Tibial nerve (tissue), 4 donors: Measurements from ENCODE around the gene DYNLRB1. TPM values are rescaled to one million over a fixed set of nuclear protein-coding genes. Genes with fewer than 3 reads are reported as not detected.

Experiments
- DNase-seq, 2 donors: peaks; one replicate each; pipeline ENCODE4 v3.0.0-alpha.2; 2019; ENCODE audit warnings: low spot score in 2 of 2
- H3K27ac ChIP-seq, 4 donors: fragments of 200-600 bp; sonication (generic) in 3 of 4; one replicate each; pipeline ENCODE4 v1.5.1; 2017 to 2019; ENCODE audit warnings: mild to moderate bottlenecking in 1 of 4
- H3K27me3 ChIP-seq, 2 donors: fragments of 200-600 bp; sonication (generic) in 1 of 2; one replicate each; pipeline versions ENCODE4 v1.5.1 to v1.6.0; 2017 to 2019
- H3K36me3 ChIP-seq, 3 donors: fragments of 200-600 bp; sonication (generic); one replicate each; pipeline ENCODE4 v1.5.1; 2018 to 2019
- H3K4me1 ChIP-seq, 4 donors: fragments of 200-600 bp; sonication (generic) in 3 of 4; one replicate each; pipeline ENCODE4 v1.5.1; 2017 to 2019
- H3K4me3 ChIP-seq, 4 donors: fragments of 200-600 bp; sonication (generic) in 3 of 4; one replicate each; pipeline ENCODE4 v1.5.1; 2017 to 2019; ENCODE audit warnings: mild to moderate bottlenecking in 1 of 4, moderate library complexity in 1 of 4
- H3K9me3 ChIP-seq, 4 donors: fragments of 200-600 bp; sonication (generic) in 3 of 4; one replicate each; pipeline ENCODE4 v1.5.1; 2017 to 2019
- EP300 ChIP-seq, 2 donors: sonication (generic); formaldehyde crosslinking; IDR thresholded peaks; one replicate each; pipeline ENCODE4 v1.6.1; 2017; ENCODE audit warnings: antibody characterized with exemption in 2 of 2, mild to moderate bottlenecking in 1 of 2
- POLR2A ChIP-seq, 2 donors: fragments of 450-650 bp; IDR thresholded peaks; one replicate each; pipeline ENCODE4 v1.6.1; 2017; ENCODE audit warnings: antibody characterized with exemption in 2 of 2, mild to moderate bottlenecking in 2 of 2, moderate library complexity in 2 of 2
- WGBS, 2 donors: methylation state at CpG; one replicate each; pipeline ENCODE4 v1.1.5; 2018; 5-methylcytosine and 5-hydroxymethylcytosine counted together
- small RNA-seq: library from RNA; depleted of rRNA; stranded (forward); fragments of <200 nt; gene quantifications from one replicate; pipeline ENCODE3, GENCODE V24; 2016
- total RNA-seq, 4 donors: library from RNA; depleted of rRNA; stranded (reverse); fragments of >200 nt; gene quantifications; one replicate each; pipeline ENCODE4 v1.1.0, GENCODE V29; 2016
- TF ChIP-seq, protein P1 (sequence below), 5 experiments: fragments of 200-600 bp in 3 of 5; fragments of 450-650 bp in 2 of 5; sonication (generic) in 3 of 5; IDR thresholded peaks; one replicate each; pipeline ENCODE4 v1.5.1; 2016 to 2019; ENCODE audit warnings: antibody characterized with exemption in 5 of 5, mild to moderate bottlenecking in 3 of 5, moderate library complexity in 2 of 5

Gene DYNLRB1
- total RNA-seq, 4 donors from 2014 or later = 145 to 188 (median 170) TPM

DNA sequence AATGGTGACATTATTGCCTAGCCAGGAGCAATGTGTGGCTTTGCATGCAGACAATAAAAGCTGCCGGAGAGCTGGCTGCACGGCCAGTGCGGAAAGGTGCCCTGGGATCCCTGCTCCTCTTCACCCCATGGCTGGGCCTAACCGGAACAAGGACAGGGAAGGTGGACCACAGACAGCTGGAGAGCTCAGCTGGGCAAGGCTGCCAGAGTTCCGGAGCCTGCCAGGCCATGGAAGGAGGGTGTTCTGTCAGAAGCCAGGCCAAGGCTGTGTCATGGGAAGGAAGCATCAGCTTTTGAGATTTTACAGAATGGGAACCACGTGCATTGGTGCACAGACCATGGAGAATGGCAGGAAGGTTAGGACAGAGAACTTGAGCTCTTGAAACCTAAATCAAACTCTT, 67.3 kb downstream of the DYNLRB1 start:
- H3K4me3 ChIP-seq = no peak overlapping the region
- no peaks in the 10 kb centered on the region for H3K9me3 ChIP-seq
- peaks cover 2 to 48% (median 4%) of the 10 kb centered on the region in 3 donors for H3K36me3 ChIP-seq
- H3K27me3 ChIP-seq = no peaks in the 10 kb centered on the region
- H3K27ac ChIP-seq = peak overlapping the region in 3 of 4 donors; percentile 3 to 92 (median 88)
- no peak for TF ChIP-seq POLR2A (IDR thresholded peaks at IDR 0.05)
- TF ChIP-seq, protein P1, sequence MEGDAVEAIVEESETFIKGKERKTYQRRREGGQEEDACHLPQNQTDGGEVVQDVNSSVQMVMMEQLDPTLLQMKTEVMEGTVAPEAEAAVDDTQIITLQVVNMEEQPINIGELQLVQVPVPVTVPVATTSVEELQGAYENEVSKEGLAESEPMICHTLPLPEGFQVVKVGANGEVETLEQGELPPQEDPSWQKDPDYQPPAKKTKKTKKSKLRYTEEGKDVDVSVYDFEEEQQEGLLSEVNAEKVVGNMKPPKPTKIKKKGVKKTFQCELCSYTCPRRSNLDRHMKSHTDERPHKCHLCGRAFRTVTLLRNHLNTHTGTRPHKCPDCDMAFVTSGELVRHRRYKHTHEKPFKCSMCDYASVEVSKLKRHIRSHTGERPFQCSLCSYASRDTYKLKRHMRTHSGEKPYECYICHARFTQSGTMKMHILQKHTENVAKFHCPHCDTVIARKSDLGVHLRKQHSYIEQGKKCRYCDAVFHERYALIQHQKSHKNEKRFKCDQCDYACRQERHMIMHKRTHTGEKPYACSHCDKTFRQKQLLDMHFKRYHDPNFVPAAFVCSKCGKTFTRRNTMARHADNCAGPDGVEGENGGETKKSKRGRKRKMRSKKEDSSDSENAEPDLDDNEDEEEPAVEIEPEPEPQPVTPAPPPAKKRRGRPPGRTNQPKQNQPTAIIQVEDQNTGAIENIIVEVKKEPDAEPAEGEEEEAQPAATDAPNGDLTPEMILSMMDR (IDR thresholded peaks at IDR 0.05) = no peak
- TF ChIP-seq EP300 (IDR thresholded peaks at IDR 0.05) = no peak
- WGBS, 2 donors = 75 to 85% methylated on average over 6 of the region's 6 CpGs
- H3K4me1 ChIP-seq = peaks cover 0 to 53% (median 37%) of the 10 kb centered on the region in 4 donors
- DNase-seq = no peak

GRCh38 chr20:34585019-34585418, 68.8 kb downstream of the DYNLRB1 start:
- no peak for DNase-seq
- no peaks in the 10 kb centered on the region for H3K9me3 ChIP-seq

GRCh38 chr20:34586488-34587163, 70.4 kb downstream of the DYNLRB1 start:
- no peak for DNase-seq
- H3K4me1 ChIP-seq = peaks cover 0 to 22% (median 10%) of the 10 kb centered on the region in 4 donors
- no peaks in the 10 kb centered on the region for H3K9me3 ChIP-seq
- 93 to 95% methylated on average over 9 of the region's 9 CpGs for WGBS, 2 donors
- H3K27ac ChIP-seq = no peak overlapping the region
- no peak overlapping the region for H3K4me3 ChIP-seq
- H3K36me3 ChIP-seq = peaks cover 2 to 48% (median 4%) of the 10 kb centered on the region in 3 donors
- TF ChIP-seq, protein P1 (IDR thresholded peaks at IDR 0.05) = no peak
- TF ChIP-seq POLR2A (IDR thresholded peaks at IDR 0.05) = no peak
- TF ChIP-seq EP300 (IDR thresholded peaks at IDR 0.05) = no peak
- H3K27me3 ChIP-seq = no peaks in the 10 kb centered on the region

More at GRCh38 chr20:34585019-34585418, 68.8 kb downstream of the DYNLRB1 start:
- H3K4me3 ChIP-seq = no peak overlapping the region
- peaks cover 2 to 48% (median 4%) of the 10 kb centered on the region in 3 donors for H3K36me3 ChIP-seq
- TF ChIP-seq, protein P1 (IDR thresholded peaks at IDR 0.05) = no peak
- TF ChIP-seq POLR2A (IDR thresholded peaks at IDR 0.05) = no peak
- no peak for TF ChIP-seq EP300 (IDR thresholded peaks at IDR 0.05)
- peaks cover 0 to 39% (median 22%) of the 10 kb centered on the region in 4 donors for H3K4me1 ChIP-seq
- no peaks in the 10 kb centered on the region for H3K27me3 ChIP-seq
- 97 to 99% methylated on average over 5 of the region's 5 CpGs for WGBS, 2 donors
- no peak overlapping the region for H3K27ac ChIP-seq

Small RNAs within 50 kb of the gene (small RNA-seq; reads per million reads assigned to genes)
- not detected for gene RF00019

Other genes with a start within 250 kb of the DYNLRB1 start
- gene AHCY, start 213.1 kb upstream of the DYNLRB1 start, total RNA-seq = 100 to 1,000 TPM in 1 of 4 donors, 10 to 100 TPM in 3; 77.8 to 110 (median 83.1) TPM
- 10 to 100 TPM; 48.4 to 85.4 (median 62.8) TPM for gene ITCH, start 153.1 kb upstream of the DYNLRB1 start, total RNA-seq
- 100 to 1,000 TPM in 2 of 4 donors, 10 to 100 TPM in 2; 62.4 to 139 (median 106) TPM for gene MAP1LC3A, start 42.3 kb downstream of the DYNLRB1 start, total RNA-seq
- gene PIGU, start 160.7 kb downstream of the DYNLRB1 start, total RNA-seq = 10 to 100 TPM; 20.6 to 31.5 (median 27.7) TPM
- 10 to 100 TPM; 11.9 to 19.5 (median 18.1) TPM for gene TP53INP2, start 187.9 kb downstream of the DYNLRB1 start, total RNA-seq